ENCODE results near the gene DNM3.

DNA sequence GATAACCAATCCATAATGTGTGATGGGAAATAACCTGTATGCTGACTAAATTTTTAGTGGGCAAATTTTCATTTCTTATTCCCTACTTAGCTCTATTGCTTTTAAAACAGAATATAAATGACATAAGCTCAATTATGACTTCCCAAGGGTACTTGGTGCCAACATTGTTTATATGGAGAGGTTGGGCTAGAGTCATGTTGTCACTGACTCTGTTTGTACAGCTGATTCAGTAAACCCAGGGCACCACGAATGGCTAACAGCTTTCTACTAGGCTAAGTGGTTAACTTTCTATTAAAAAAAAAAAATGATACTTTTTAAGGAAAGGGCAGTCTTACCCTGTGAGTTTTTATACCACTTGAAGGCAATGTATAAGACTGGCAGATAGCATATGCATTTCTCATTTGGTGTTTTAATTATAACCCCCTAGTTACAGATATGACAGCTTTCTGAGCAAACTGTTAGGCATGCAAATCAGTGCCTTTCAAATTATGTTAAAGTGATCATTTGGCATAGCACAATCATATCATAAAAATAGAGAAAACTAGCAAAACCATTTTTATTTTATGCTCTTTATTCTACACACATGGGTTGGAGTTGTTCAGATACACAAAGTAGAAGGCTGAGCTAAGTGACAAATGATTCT lies 147.1 kb downstream of the DNM3 start:
- TF ChIP-seq, protein P1, sequence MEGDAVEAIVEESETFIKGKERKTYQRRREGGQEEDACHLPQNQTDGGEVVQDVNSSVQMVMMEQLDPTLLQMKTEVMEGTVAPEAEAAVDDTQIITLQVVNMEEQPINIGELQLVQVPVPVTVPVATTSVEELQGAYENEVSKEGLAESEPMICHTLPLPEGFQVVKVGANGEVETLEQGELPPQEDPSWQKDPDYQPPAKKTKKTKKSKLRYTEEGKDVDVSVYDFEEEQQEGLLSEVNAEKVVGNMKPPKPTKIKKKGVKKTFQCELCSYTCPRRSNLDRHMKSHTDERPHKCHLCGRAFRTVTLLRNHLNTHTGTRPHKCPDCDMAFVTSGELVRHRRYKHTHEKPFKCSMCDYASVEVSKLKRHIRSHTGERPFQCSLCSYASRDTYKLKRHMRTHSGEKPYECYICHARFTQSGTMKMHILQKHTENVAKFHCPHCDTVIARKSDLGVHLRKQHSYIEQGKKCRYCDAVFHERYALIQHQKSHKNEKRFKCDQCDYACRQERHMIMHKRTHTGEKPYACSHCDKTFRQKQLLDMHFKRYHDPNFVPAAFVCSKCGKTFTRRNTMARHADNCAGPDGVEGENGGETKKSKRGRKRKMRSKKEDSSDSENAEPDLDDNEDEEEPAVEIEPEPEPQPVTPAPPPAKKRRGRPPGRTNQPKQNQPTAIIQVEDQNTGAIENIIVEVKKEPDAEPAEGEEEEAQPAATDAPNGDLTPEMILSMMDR (conservative IDR thresholded peaks at IDR 0.05; ENCODE audit: low read depth, low read length), result no peak
- TF ChIP-seq EZH2 (IDR thresholded peaks at IDR 0.05; ENCODE audit: borderline replicate concordance, low read depth, low read length, poor library complexity, severe bottlenecking), result no peak

All from A673 (cell line).